Neuronal stem cell (in vitro differentiated cells): ENCODE data around the gene PRPF19.

Experiments
- DNase-seq: peaks from one replicate; pipeline ENCODE4 v3.0.0-alpha.2; 2013; ENCODE audit warnings: low spot score
- H2AFZ ChIP-seq: one replicate; pipeline ENCODE4 v1.6.1; 2013; ENCODE audit warnings: mild to moderate bottlenecking, low read length, inconsistent platforms
- H2AK5ac ChIP-seq: 2 replicates; pipeline ENCODE4 v1.6.1; 2013; ENCODE audit warnings: low read depth, mild to moderate bottlenecking, inconsistent platforms, low read length, moderate library complexity, mixed read lengths
- H2BK120ac ChIP-seq: 2 replicates; pipeline ENCODE4 v1.6.1; 2013; ENCODE audit warnings: low read depth, mild to moderate bottlenecking, inconsistent platforms, low read length, moderate library complexity, mixed read lengths
- H2BK12ac ChIP-seq: one replicate; pipeline ENCODE4 v1.6.1; 2013; ENCODE audit warnings: low read length, inconsistent platforms
- H2BK15ac ChIP-seq: 2 replicates; pipeline ENCODE4 v1.6.1; 2013; ENCODE audit warnings: mild to moderate bottlenecking, low read length, inconsistent platforms, mixed read lengths
- H2BK5ac ChIP-seq: one replicate; pipeline ENCODE4 v1.6.1; 2013; ENCODE audit warnings: inconsistent platforms, mild to moderate bottlenecking, low read length, moderate library complexity
- H3K14ac ChIP-seq: one replicate; pipeline ENCODE4 v1.6.1; 2013; ENCODE audit warnings: low read length, inconsistent platforms
- H3K18ac ChIP-seq: 2 replicates; pipeline ENCODE4 v1.6.1; 2013; ENCODE audit warnings: low read length, inconsistent platforms
- H3K23ac ChIP-seq: 2 replicates; pipeline ENCODE4 v1.6.1; 2013; ENCODE audit warnings: low read depth, mild to moderate bottlenecking, mixed read lengths, low read length, inconsistent platforms; ENCODE audit not compliant: poor library complexity
- H3K27ac ChIP-seq: replicated peaks from 3 replicates; pipeline ENCODE4 v1.5.1; 2013; ENCODE audit warnings: low read length, inconsistent platforms
- H3K27me3 ChIP-seq, 3 experiments: 2 replicates each; pipeline ENCODE4 v1.6.1; 2013; ENCODE audit warnings: low read length in 3 of 3, mild to moderate bottlenecking in 2 of 3, inconsistent platforms in 1 of 3, low read depth in 1 of 3, mixed read lengths in 1 of 3, moderate library complexity in 1 of 3; ENCODE audit not compliant: control insufficient read depth in 3 of 3, insufficient read depth in 3 of 3
- H3K36me3 ChIP-seq, 2 donors: replicated peaks in 1 of 2; 2 replicates each; pipeline ENCODE4 v1.6.1; 2013; ENCODE audit warnings: low read length in 2 of 2; ENCODE audit not compliant: control insufficient read depth in 2 of 2, insufficient read depth in 2 of 2
- H3K4ac ChIP-seq: 2 replicates; pipeline ENCODE4 v1.6.1; 2013; ENCODE audit warnings: inconsistent platforms, mild to moderate bottlenecking, low read length, moderate library complexity
- H3K4me1 ChIP-seq, 2 donors: 1 replicate in 1 of 2; 2 replicates in 1 of 2; pipeline ENCODE4 v1.6.1; 2013; ENCODE audit warnings: low read length in 2 of 2, low read depth in 1 of 2; ENCODE audit not compliant: control insufficient read depth in 2 of 2, insufficient read depth in 1 of 2
- H3K4me2 ChIP-seq: one replicate; pipeline ENCODE4 v1.6.1; 2013; ENCODE audit warnings: mild to moderate bottlenecking, low read length, inconsistent platforms; ENCODE audit not compliant: insufficient read depth, poor library complexity, severe bottlenecking
- H3K4me3 ChIP-seq, 2 donors: 2 replicates each; pipeline ENCODE4 v1.5.1; 2013; ENCODE audit warnings: low read length in 2 of 2, mild to moderate bottlenecking in 2 of 2, inconsistent platforms in 1 of 2, moderate library complexity in 1 of 2
- H3K79me1 ChIP-seq: one replicate; pipeline ENCODE4 v1.6.1; 2013; ENCODE audit warnings: low read depth, mild to moderate bottlenecking, inconsistent platforms, low read length, moderate library complexity
- H3K9ac ChIP-seq: one replicate; pipeline ENCODE4 v1.6.1; 2013; ENCODE audit warnings: mild to moderate bottlenecking, low read depth, low read length, inconsistent platforms; ENCODE audit not compliant: poor library complexity
- H3K9me3 ChIP-seq, 2 donors: replicated peaks in 1 of 2; 2 replicates each; pipeline versions ENCODE3 to v1.6.1; 2013; ENCODE audit warnings: low read length in 2 of 2, mild to moderate bottlenecking in 2 of 2, inconsistent platforms in 1 of 2, low read depth in 1 of 2, mixed read lengths in 1 of 2, moderate library complexity in 1 of 2; ENCODE audit not compliant: control insufficient read depth in 2 of 2, insufficient read depth in 1 of 2
- H4K8ac ChIP-seq: one replicate; pipeline ENCODE4 v1.6.1; 2013; ENCODE audit warnings: low read depth, mild to moderate bottlenecking, inconsistent platforms, low read length, moderate library complexity
- H4K91ac ChIP-seq: one replicate; pipeline ENCODE4 v1.6.1; 2013; ENCODE audit warnings: low read length, low read depth, mild to moderate bottlenecking, inconsistent platforms; ENCODE audit not compliant: poor library complexity
- WGBS, 2 donors: extraction: QIAGEN DNeasy Blood & Tissue Kit; methylation state at CpG; one replicate each; pipeline ENCODE4 v1.1.7; 2013; ENCODE audit warnings: missing lambda C conversion rate in 2 of 2, mixed read lengths in 1 of 2; ENCODE audit not compliant: insufficient read length in 2 of 2, insufficient replicate concordance in 1 of 2; ENCODE audit errors: extremely low coverage in 2 of 2; 5-methylcytosine and 5-hydroxymethylcytosine counted together

Gene PRPF19

DNA sequence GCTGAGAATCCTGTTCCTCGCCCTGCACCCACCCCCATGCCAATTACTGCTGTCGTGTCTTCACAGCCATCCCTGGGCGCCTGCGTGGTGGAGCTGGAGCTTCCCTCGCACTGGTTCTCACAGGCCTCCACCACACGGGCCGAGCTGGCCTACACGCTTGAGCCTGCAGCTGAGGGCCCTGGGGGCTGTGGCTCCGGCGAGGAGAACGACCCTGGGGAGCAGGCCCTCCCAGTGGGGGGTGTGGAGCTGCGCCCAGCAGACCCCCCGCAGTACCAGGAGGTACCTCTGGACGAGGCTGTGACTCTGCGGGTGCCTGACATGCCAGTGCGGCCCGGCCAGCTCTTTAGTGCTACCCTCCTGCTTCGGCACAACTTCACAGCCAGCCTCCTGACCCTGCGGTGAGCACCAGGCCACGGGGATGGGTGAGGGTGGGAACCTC lies 22.2 kb upstream of the PRPF19 start:
- Histone ChIP-seq H4K91ac (no peak overlapping the region), H3K27me3 (no peaks in the 10 kb centered on the region), H2BK120ac (no peak overlapping the region), H3K79me1 (peaks cover 11% of the 10 kb centered on the region), H3K4me1 (peaks cover 14 to 19% of the 10 kb centered on the region in 2 donors), H2BK15ac (no peak overlapping the region), H3K18ac (no peak overlapping the region), H3K4me3 (no peak overlapping the region), H2BK5ac (no peak overlapping the region), H3K4me2 (no peak overlapping the region), H3K9ac (no peak overlapping the region), H2AK5ac (no peak overlapping the region), H4K8ac (no peak overlapping the region), H3K23ac (no peak overlapping the region), H3K36me3 (peaks cover 51 to 74% of the 10 kb centered on the region in 2 donors), H3K14ac (no peak overlapping the region), H3K4ac (no peak overlapping the region), H2BK12ac (no peak overlapping the region), H2AFZ (no peak overlapping the region), H3K27ac (no peak overlapping the region), H3K9me3 (no peaks in the 10 kb centered on the region)
- no peak for DNase-seq
- WGBS, 2 donors: no CpG with 5 or more reads among the region's 20 CpGs

DNA sequence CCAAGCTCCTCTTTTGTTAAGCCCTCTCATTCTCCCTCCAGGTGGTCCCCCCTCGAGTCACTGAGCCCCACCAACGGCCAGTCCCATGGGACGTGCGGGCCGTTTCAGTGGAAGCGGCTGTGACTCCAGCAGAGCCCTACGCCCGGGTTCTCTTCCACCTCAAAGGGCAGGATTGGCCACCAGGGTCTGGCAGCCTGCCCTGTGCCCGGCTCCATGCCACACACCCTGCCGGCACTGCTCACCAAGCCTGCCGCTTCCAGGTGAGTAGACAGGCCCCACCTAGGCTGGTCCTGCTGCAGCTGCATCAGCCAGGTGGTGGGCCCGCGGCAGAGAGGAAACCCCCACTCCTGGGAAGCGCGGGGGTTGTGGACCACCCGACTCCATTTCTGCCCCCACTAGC lies 21.2 kb upstream of the PRPF19 start:
- no peak for DNase-seq
- no peak overlapping the region for H2BK120ac ChIP-seq
- H2BK5ac ChIP-seq: no peak overlapping the region
- no peak overlapping the region for H3K23ac ChIP-seq
- H3K4me3 ChIP-seq: no peak overlapping the region
- no peak overlapping the region for H3K9ac ChIP-seq
- no peak overlapping the region for H4K91ac ChIP-seq
- peaks cover 12 to 16% of the 10 kb centered on the region in 2 donors for H3K4me1 ChIP-seq
- no peaks in the 10 kb centered on the region for H3K27me3 ChIP-seq
- no peak overlapping the region for H3K14ac ChIP-seq
- peaks cover 9% of the 10 kb centered on the region for H3K79me1 ChIP-seq
- H2BK12ac ChIP-seq: no peak overlapping the region
- no peak overlapping the region for H3K4ac ChIP-seq
- H3K4me2 ChIP-seq: no peak overlapping the region
- no peaks in the 10 kb centered on the region for H3K9me3 ChIP-seq
- H2BK15ac ChIP-seq: no peak overlapping the region
- H3K27ac ChIP-seq: no peak overlapping the region
- no peak overlapping the region for H4K8ac ChIP-seq
- WGBS, 2 donors: no CpG with 5 or more reads among the region's 16 CpGs
- no peak overlapping the region for H2AFZ ChIP-seq
- H3K18ac ChIP-seq: no peak overlapping the region
- no peak overlapping the region for H2AK5ac ChIP-seq
- peaks cover 50 to 73% of the 10 kb centered on the region in 2 donors for H3K36me3 ChIP-seq

DNA sequence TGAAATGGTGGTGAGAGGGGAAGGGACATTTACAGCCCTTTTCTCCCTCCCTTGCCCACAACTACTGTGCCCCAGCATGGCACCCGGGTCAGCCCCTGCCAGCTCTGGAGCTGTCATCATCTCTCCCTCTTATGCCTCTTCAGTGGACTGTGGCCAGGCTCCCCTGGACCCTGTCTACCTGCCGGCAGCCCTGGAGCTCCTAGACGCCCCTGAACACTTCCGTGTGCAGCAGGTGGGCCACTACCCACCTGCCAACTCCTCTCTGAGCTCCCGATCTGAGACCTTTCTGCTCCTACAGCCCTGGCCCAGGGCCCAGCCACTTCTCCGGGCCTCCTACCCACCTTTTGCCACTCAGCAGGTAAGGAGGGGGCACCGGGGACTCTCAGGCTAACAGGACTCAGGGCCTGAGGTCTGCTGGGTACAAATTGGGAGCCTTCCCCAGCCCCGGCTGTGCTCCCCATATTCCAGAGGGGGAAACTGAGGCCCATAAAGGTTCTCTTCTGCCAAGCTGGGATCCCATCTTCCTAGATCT lies 20.7 kb upstream of the PRPF19 start:
- Histone ChIP-seq H2BK5ac (no peak overlapping the region), H3K36me3 (peaks cover 54 to 73% of the 10 kb centered on the region in 2 donors), H3K4me2 (no peak overlapping the region), H3K4me1 (peaks cover 11 to 15% of the 10 kb centered on the region in 2 donors), H4K8ac (no peak overlapping the region), H2BK12ac (no peak overlapping the region), H3K27ac (no peak overlapping the region), H3K4me3 (no peak overlapping the region), H3K23ac (peak overlapping the region; percentile 38), H2AK5ac (no peak overlapping the region), H3K18ac (no peak overlapping the region), H3K9ac (no peak overlapping the region), H2BK15ac (no peak overlapping the region), H3K27me3 (no peaks in the 10 kb centered on the region), H2BK120ac (no peak overlapping the region), H2AFZ (no peak overlapping the region), H3K9me3 (no peaks in the 10 kb centered on the region), H3K79me1 (peaks cover 9% of the 10 kb centered on the region), H4K91ac (no peak overlapping the region), H3K4ac (no peak overlapping the region), H3K14ac (no peak overlapping the region)
- no CpG with 5 or more reads among the region's 8 CpGs for WGBS, 2 donors
- no peak for DNase-seq

DNA sequence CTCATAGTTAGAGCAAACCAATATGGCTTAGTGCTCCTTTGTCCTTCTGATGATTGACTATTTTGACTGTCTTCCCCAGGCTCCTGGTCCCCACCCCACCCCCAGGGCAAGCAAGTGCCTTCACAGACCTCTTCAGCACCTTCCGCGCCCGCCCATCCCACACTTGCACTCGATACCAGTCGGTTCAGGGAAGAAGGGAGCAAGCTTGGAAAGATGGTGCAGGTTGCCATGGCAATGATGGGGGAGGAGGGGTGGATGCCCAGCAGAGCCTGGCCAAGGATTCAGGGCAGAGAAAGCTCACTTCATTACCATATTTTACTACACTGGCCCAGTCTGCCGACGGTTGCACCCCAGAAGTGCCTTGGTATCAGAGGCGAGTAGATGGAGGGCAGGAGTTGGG lies 20.1 kb upstream of the PRPF19 start:
- H3K4me3 ChIP-seq: no peak overlapping the region
- WGBS, 2 donors: no CpG with 5 or more reads among the region's 8 CpGs

More for the DNA sequence above, 20.1 kb upstream of the PRPF19 start:
- Histone ChIP-seq H3K23ac (no peak overlapping the region), H3K27me3 (no peaks in the 10 kb centered on the region), H2BK5ac (no peak overlapping the region), H3K4me2 (no peak overlapping the region), H4K8ac (peak overlapping the region; percentile 29), H3K9ac (no peak overlapping the region), H3K79me1 (peaks cover 9% of the 10 kb centered on the region), H2AFZ (no peak overlapping the region), H2AK5ac (no peak overlapping the region), H4K91ac (no peak overlapping the region), H3K9me3 (no peaks in the 10 kb centered on the region), H2BK12ac (no peak overlapping the region), H3K18ac (no peak overlapping the region), H2BK15ac (no peak overlapping the region), H3K4ac (no peak overlapping the region), H3K4me1 (peaks cover 11 to 15% of the 10 kb centered on the region in 2 donors), H3K14ac (no peak overlapping the region), H3K36me3 (peaks cover 52 to 73% of the 10 kb centered on the region in 2 donors), H3K27ac (no peak overlapping the region), H2BK120ac (no peak overlapping the region)
- DNase-seq: no peak
